Activated T-cell treated with anti-CD3 and anti-CD28 coated beads, Interleukin-2, amount 50 U/mL, for 72 hours (primary cell): ENCODE results near the gene GRIP1. TPM values are rescaled to one million over a fixed set of nuclear protein-coding genes. Genes with fewer than 3 reads are reported as not detected.
A peak's percentile ranks its signal among the peaks of the same experiment; 100 is the strongest.
"Not testable (repeated sequence)": the region's sequence is repeated elsewhere in the genome, so short reads cannot be mapped to it uniquely, and the experiment has no call there.

Experiments
- ATAC-seq, 2 donors: fragments of 150-1000 bp; cut with Tn5 transposase; replicated peaks in 1 of 2; 2 replicates each; pipeline ENCODE4 v1.10.0; 2021; ENCODE audit warnings: moderate library complexity in 2 of 2, mild to moderate bottlenecking in 1 of 2
- DNase-seq, 2 donors: peaks; one replicate each; pipeline ENCODE4 v3.0.0; 2021 to 2022; ENCODE audit warnings: mixed read lengths in 1 of 2
- H3K27ac Mint-ChIP-seq: one replicate; pipeline ENCODE4 v1.8.0; 2022; ENCODE audit warnings: mild to moderate bottlenecking, moderate library complexity, mixed read lengths
- H3K27me3 Mint-ChIP-seq: one replicate; pipeline ENCODE4 v1.8.0; 2022; ENCODE audit warnings: low read depth, mixed read lengths
- H3K36me3 Mint-ChIP-seq, 2 donors: one replicate each; pipeline ENCODE4 v1.8.0; 2022; ENCODE audit warnings: mixed read lengths in 2 of 2, mild to moderate bottlenecking in 1 of 2; ENCODE audit not compliant: insufficient read depth in 2 of 2
- H3K4me1 Mint-ChIP-seq: one replicate; pipeline ENCODE4 v1.8.0; 2022; ENCODE audit warnings: low read depth, mixed read lengths
- H3K4me3 Mint-ChIP-seq, 2 donors: one replicate each; pipeline ENCODE4 v1.8.0; 2022; ENCODE audit warnings: mild to moderate bottlenecking in 2 of 2, mixed read lengths in 2 of 2, moderate library complexity in 2 of 2
- H3K9me3 Mint-ChIP-seq, 2 donors: one replicate each; pipeline ENCODE4 v1.8.0; 2022; ENCODE audit warnings: mixed read lengths in 2 of 2
- total RNA-seq, 2 donors: library from RNA; stranded (reverse); gene quantifications; one replicate each; pipeline ENCODE4 v1.2.3, GENCODE V29; 2022

The GRIP1 gene
- total RNA-seq, 2 donors from 2014 or later = 0.44 to 2.3 TPM

- peak overlapping the region; percentile 64 for H3K27ac Mint-ChIP-seq
- no peaks in the 10 kb centered on the region for H3K9me3 Mint-ChIP-seq
- no peak for DNase-seq
- no peaks in the 10 kb centered on the region for H3K27me3 Mint-ChIP-seq
- peak overlapping the region; percentile 16 to 55 for H3K4me3 Mint-ChIP-seq
- H3K4me1 Mint-ChIP-seq = peaks cover 80% of the 10 kb centered on the region
- peaks cover 21 to 51% of the 10 kb centered on the region in 2 donors for H3K36me3 Mint-ChIP-seq
- ATAC-seq = no peak
These were observed 366.7 kb downstream of the GRIP1 start for GRCh38 chr12:66312189-66312588.

GRCh38 chr12:66309606-66310005, 369.3 kb downstream of the GRIP1 start:
- peak overlapping the region in 1 of 2 donors; percentile 13 for H3K4me3 Mint-ChIP-seq
- no peak for DNase-seq
- no peak for ATAC-seq
- H3K9me3 Mint-ChIP-seq = no peaks in the 10 kb centered on the region
- H3K4me1 Mint-ChIP-seq = peaks cover 93% of the 10 kb centered on the region
- no peak overlapping the region for H3K27ac Mint-ChIP-seq
- H3K36me3 Mint-ChIP-seq = peaks cover 25 to 65% of the 10 kb centered on the region in 2 donors
- no peaks in the 10 kb centered on the region for H3K27me3 Mint-ChIP-seq

GRCh38 chr12:66304296-66304900, 374.5 kb downstream of the GRIP1 start:
- H3K27ac Mint-ChIP-seq = peak overlapping the region; percentile 100
- DNase-seq = no peak
- peaks cover 11 to 39% of the 10 kb centered on the region in 2 donors for H3K36me3 Mint-ChIP-seq
- no peak for ATAC-seq
- no peaks in the 10 kb centered on the region for H3K9me3 Mint-ChIP-seq
- peak overlapping the region; percentile 88 to 98 for H3K4me3 Mint-ChIP-seq
- H3K4me1 Mint-ChIP-seq = peaks cover 66% of the 10 kb centered on the region
- no peaks in the 10 kb centered on the region for H3K27me3 Mint-ChIP-seq

GRCh38 chr12:66303316-66303804, 375.5 kb downstream of the GRIP1 start:
- H3K9me3 Mint-ChIP-seq, H3K27me3 Mint-ChIP-seq: not testable (repeated sequence)
- Mint-ChIP-seq H3K36me3 (peaks cover 11 to 37% of the 10 kb centered on the region in 2 donors), H3K27ac (peak overlapping the region; percentile 100), H3K4me1 (peaks cover 59% of the 10 kb centered on the region), H3K4me3 (peak overlapping the region; percentile 88 to 98)
- peak; percentile 80 for ATAC-seq
- DNase-seq = peak; percentile 19 to 25

- H3K27ac Mint-ChIP-seq = peak overlapping the region; percentile 100
- ATAC-seq = no peak
- no peak for DNase-seq
- peak overlapping the region; percentile 88 to 98 for H3K4me3 Mint-ChIP-seq
- peaks cover 11 to 35% of the 10 kb centered on the region in 2 donors for H3K36me3 Mint-ChIP-seq
- H3K9me3 Mint-ChIP-seq = no peaks in the 10 kb centered on the region
- no peaks in the 10 kb centered on the region for H3K27me3 Mint-ChIP-seq
- peaks cover 53% of the 10 kb centered on the region for H3K4me1 Mint-ChIP-seq
These were observed 376.1 kb downstream of the GRIP1 start for GRCh38 chr12:66302827-66303169.

GRCh38 chr12:66301944-66302826, 376.7 kb downstream of the GRIP1 start, which contains the start of gene HELB:
Gene HELB (plus strand): TSS chr12:66302493. CDS start chr12:66302604, 111 bp downstream.
- H3K9me3 Mint-ChIP-seq = no peaks in the 10 kb centered on the region
- DNase-seq (peak; percentile 95 to 96), ATAC-seq (peak; percentile 84 to 86)
- H3K4me3 Mint-ChIP-seq = peak within 1 kb of the TSS; percentile 88 to 98
- no peaks in the 10 kb centered on the region for H3K27me3 Mint-ChIP-seq
- H3K36me3 Mint-ChIP-seq = peaks cover 11 to 32% of the 10 kb centered on the region in 2 donors
- peak within 1 kb of the TSS; percentile 100 for H3K27ac Mint-ChIP-seq
- peaks cover 52% of the 10 kb centered on the region for H3K4me1 Mint-ChIP-seq

- DNase-seq (no peak), ATAC-seq (no peak)
- Mint-ChIP-seq H3K27ac (no peak overlapping the region), H3K9me3 (peaks cover 0 to 1% of the 10 kb centered on the region in 2 donors), H3K27me3 (no peaks in the 10 kb centered on the region), H3K4me1 (peaks cover 31% of the 10 kb centered on the region), H3K4me3 (no peak overlapping the region), H3K36me3 (peaks cover 4 to 5% of the 10 kb centered on the region in 2 donors)
These were observed 381.0 kb downstream of the GRIP1 start for GRCh38 chr12:66297923-66298322.
